HCT116 (cell line): ENCODE data around the gene SLC50A1. TPM values are rescaled to one million over a fixed set of nuclear protein-coding genes. Genes with fewer than 3 reads are reported as not detected.
"Not testable (repeated sequence)": the region's sequence is repeated elsewhere in the genome, so short reads cannot be mapped to it uniquely, and the experiment has no call there.

Experiments used
- ATAC-seq: fragments of 200-7000 bp; cut with Tn5 transposase; 2 replicates; pipeline ENCODE4 v1.9.1; 2020; ENCODE audit warnings: mild to moderate bottlenecking, moderate library complexity
- BruUV-seq: library from RNA; stranded (reverse); fragments of 400-500 nt; replicated peaks from 2 replicates; lab custom pipeline; 2021; lab: Mats Ljungman, UMichigan
- CTCF ChIA-PET: fragments of 300-600 bp; sonication (Branson Sonifier 250); formaldehyde crosslinking; loops from one replicate; lab custom pipeline; 2021; ENCODE audit warnings: antibody characterized with exemption; lab: Charles Lee
- POLR2A ChIA-PET: fragments of 300-600, 350-600 bp; sonication (Branson Sonifier 250); formaldehyde crosslinking; loops from one replicate; lab custom pipeline; 2021; ENCODE audit warnings: antibody characterized with exemption; lab: Charles Lee
- RAD21 ChIA-PET, 2 experiments: fragments of 300-600 bp; sonication (Branson Sonifier 250); formaldehyde crosslinking; loops; one replicate each; lab custom pipeline; 2023; ENCODE audit warnings: low total read pairs in 2 of 2; ENCODE audit not compliant: uncharacterized antibody in 2 of 2, unreplicated experiment in 2 of 2, low non-redundant PET in 1 of 2; lab: Charles Lee
- DNase-seq: peaks from one replicate; pipeline ENCODE4 v3.0.0-alpha.2; 2010; ENCODE audit warnings: low read depth, low spot score
- H2AFZ ChIP-seq: fragments of 200-600 bp; shearing (Covaris generic), sonication (generic); 2 replicates; pipeline ENCODE4 v1.6.1; 2017; ENCODE audit warnings: low read depth, mixed run types, mixed read lengths, antibody characterized with exemption, low read length; ENCODE audit not compliant: poor library complexity, severe bottlenecking
- H3K27ac ChIP-seq: 2 replicates; pipeline ENCODE4 v1.5.1; 2012; ENCODE audit warnings: low read depth, low read length
- H3K27me3 ChIP-seq: fragments of 200-600 bp; sonication (generic); 2 replicates; pipeline ENCODE4 v1.6.1; 2016; ENCODE audit warnings: mixed run types, low read length, mixed read lengths; ENCODE audit not compliant: insufficient read depth
- H3K36me3 ChIP-seq, 2 experiments: fragments of 200-500 bp in 1 of 2; fragments of 200-600 bp in 1 of 2; sonication (Bioruptor generic) in 1 of 2; sonication (generic) in 1 of 2; 2 replicates each; pipeline versions ENCODE4 v1.5.1 to v1.6.1; 2014 to 2016; ENCODE audit warnings: low read length in 2 of 2, inconsistent platforms in 1 of 2, mixed read lengths in 1 of 2, mixed run types in 1 of 2; ENCODE audit not compliant: insufficient read depth in 2 of 2, control insufficient read depth in 1 of 2
- H3K4me1 ChIP-seq, 2 experiments: fragments of 200-600 bp in 1 of 2; sonication (generic) in 1 of 2; 2 replicates each; pipeline versions ENCODE4 v1.5.1 to v1.6.1; 2012 to 2017; ENCODE audit warnings: low read length in 2 of 2, inconsistent platforms in 1 of 2, mild to moderate bottlenecking in 1 of 2, mixed read lengths in 1 of 2, mixed run types in 1 of 2, moderate library complexity in 1 of 2; ENCODE audit not compliant: insufficient read depth in 2 of 2, control insufficient read depth in 1 of 2
- H3K4me2 ChIP-seq: fragments of 200-600 bp; sonication (generic); 2 replicates; pipeline ENCODE4 v1.6.1; 2017; ENCODE audit warnings: mixed run types, low read length, mixed read lengths
- H3K4me3 ChIP-seq, 2 experiments: fragments of 200-600 bp in 1 of 2; sonication (generic) in 1 of 2; replicated peaks in 1 of 2; 2 replicates each; pipeline ENCODE4 v1.5.1; 2011 to 2016; ENCODE audit warnings: low read length in 2 of 2, control low read depth in 1 of 2, low read depth in 1 of 2, mild to moderate bottlenecking in 1 of 2, mixed read lengths in 1 of 2, mixed run types in 1 of 2
- H3K79me2 ChIP-seq: fragments of 200-600 bp; sonication (generic); 2 replicates; pipeline ENCODE4 v1.6.1; 2017; ENCODE audit warnings: mild to moderate bottlenecking, mixed run types, low read length, moderate library complexity, mixed read lengths; ENCODE audit not compliant: insufficient read depth
- H3K9ac ChIP-seq: fragments of 200-600 bp; sonication (generic); 2 replicates; pipeline ENCODE4 v1.6.1; 2016; ENCODE audit warnings: low read length, mixed read lengths
- H3K9me2 ChIP-seq: fragments of 200-600 bp; sonication (generic), shearing (Covaris generic); 2 replicates; pipeline ENCODE4 v1.6.1; 2017; ENCODE audit warnings: mixed run types, mild to moderate bottlenecking, moderate library complexity; ENCODE audit not compliant: insufficient read depth
- H3K9me3 ChIP-seq, 2 experiments: fragments of 200-500 bp in 1 of 2; fragments of 200-600 bp in 1 of 2; sonication (Bioruptor generic) in 1 of 2; sonication (generic) in 1 of 2; 2 replicates each; pipeline ENCODE4 v1.6.1; 2014 to 2017; ENCODE audit warnings: low read length in 2 of 2, mixed read lengths in 2 of 2, inconsistent platforms in 1 of 2, low read depth in 1 of 2, mild to moderate bottlenecking in 1 of 2, mixed run types in 1 of 2, moderate library complexity in 1 of 2; ENCODE audit not compliant: control insufficient read depth in 1 of 2, insufficient read depth in 1 of 2
- H4K20me1 ChIP-seq: fragments of 200-600 bp; sonication (generic), shearing (Covaris generic); 2 replicates; pipeline ENCODE4 v1.6.1; 2017; ENCODE audit warnings: mixed run types, mild to moderate bottlenecking, moderate library complexity; ENCODE audit not compliant: insufficient read depth
- EGR1 ChIP-seq: IDR thresholded peaks from 2 replicates; pipeline ENCODE4 v1.6.1; 2012; ENCODE audit warnings: low read depth
- SRF ChIP-seq: IDR thresholded peaks from 2 replicates; pipeline ENCODE4 v1.6.1; 2012; ENCODE audit warnings: low read depth
- intact Hi-C: fragments of 100-400 bp; cut with micrococcal nuclease; formaldehyde crosslinking; loops from 2 replicates; pipeline ENCODE4 v1.10.0; 2022
- total RNA-seq: library from RNA; stranded (reverse); gene quantifications from one replicate; pipeline ENCODE4 v1.2.1, GENCODE V29; 2021; ENCODE audit not compliant: unreplicated experiment
- TF ChIP-seq, protein P1 (sequence below), 3 experiments: fragments of 200-600 bp in 1 of 3; sonication (generic) in 1 of 3; IDR thresholded peaks in 2 of 3; conservative IDR thresholded peaks in 1 of 3; 2 replicates each; pipeline ENCODE4 v1.5.1; 2012 to 2017; ENCODE audit warnings: low read depth in 2 of 3, low read length in 2 of 3, antibody characterized with exemption in 1 of 3, borderline replicate concordance in 1 of 3, control low read depth in 1 of 3, mild to moderate bottlenecking in 1 of 3, mixed read lengths in 1 of 3, mixed run types in 1 of 3, moderate library complexity in 1 of 3; ENCODE audit not compliant: insufficient read depth in 1 of 3

SLC50A1 gene
- total RNA-seq, 1 experiment from 2014 or later: 49.9 TPM

DNA sequence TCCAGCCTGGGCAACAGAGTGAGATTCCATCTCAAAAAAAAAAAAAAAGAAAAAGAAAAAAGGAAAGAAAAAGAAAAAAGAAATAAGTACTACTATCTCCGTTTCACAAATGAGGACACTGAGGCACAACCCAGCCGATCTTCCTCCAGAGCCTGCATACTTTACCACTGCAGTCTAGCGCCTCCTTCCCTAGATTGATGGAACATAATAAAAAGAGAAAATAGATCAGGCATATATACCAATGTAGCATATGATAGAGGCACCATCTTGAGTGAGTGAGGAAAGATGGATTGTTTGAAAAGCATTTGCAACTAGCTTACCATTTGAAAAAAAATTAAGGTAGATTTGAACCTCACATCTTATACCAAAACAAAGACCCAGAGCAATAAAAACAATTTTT is 9.8 kb downstream of the SLC50A1 start:
- Histone ChIP-seq H3K27ac (no peak overlapping the region), H2AFZ (no peak overlapping the region), H3K4me1 (peaks cover 0 to 3% of the 10 kb centered on the region in 2 experiments; a peak in 2 of 4 replicates), H3K27me3 (no peaks in the 10 kb centered on the region), H3K4me3 (no peak overlapping the region), H4K20me1 (no peaks in the 10 kb centered on the region), H3K79me2 (no peaks in the 10 kb centered on the region), H3K9me3 (no peaks in the 10 kb centered on the region), H3K4me2 (no peak overlapping the region), H3K9me2 (no peaks in the 10 kb centered on the region)
- ATAC-seq: no peak
- ChIA-PET POLR2A (no interaction called here), RAD21 (no interaction called here)
- intact Hi-C loops: no loop called here
- BruUV-seq: no TSS peak
- TF ChIP-seq EGR1 (no peak), SRF (no peak)
- TF ChIP-seq, protein P1, sequence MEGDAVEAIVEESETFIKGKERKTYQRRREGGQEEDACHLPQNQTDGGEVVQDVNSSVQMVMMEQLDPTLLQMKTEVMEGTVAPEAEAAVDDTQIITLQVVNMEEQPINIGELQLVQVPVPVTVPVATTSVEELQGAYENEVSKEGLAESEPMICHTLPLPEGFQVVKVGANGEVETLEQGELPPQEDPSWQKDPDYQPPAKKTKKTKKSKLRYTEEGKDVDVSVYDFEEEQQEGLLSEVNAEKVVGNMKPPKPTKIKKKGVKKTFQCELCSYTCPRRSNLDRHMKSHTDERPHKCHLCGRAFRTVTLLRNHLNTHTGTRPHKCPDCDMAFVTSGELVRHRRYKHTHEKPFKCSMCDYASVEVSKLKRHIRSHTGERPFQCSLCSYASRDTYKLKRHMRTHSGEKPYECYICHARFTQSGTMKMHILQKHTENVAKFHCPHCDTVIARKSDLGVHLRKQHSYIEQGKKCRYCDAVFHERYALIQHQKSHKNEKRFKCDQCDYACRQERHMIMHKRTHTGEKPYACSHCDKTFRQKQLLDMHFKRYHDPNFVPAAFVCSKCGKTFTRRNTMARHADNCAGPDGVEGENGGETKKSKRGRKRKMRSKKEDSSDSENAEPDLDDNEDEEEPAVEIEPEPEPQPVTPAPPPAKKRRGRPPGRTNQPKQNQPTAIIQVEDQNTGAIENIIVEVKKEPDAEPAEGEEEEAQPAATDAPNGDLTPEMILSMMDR (IDR thresholded peaks at IDR 0.05 in 2 of 3, conservative IDR thresholded peaks at IDR 0.05 in 1 of 3; ENCODE audit: borderline replicate concordance in 1 of 3, insufficient read depth in 1 of 3, low read depth in 2 of 3, low read length in 2 of 3): peak in 1 of 3 experiments; percentile 17; a peak in 2 of 6 replicates
- TF ChIP-seq, all 23 proteins: peak for 1
- DNase-seq: no peak
- CTCF ChIA-PET: interaction anchor here (1.9 kb wide), 1 partner anchor 61 kb away, joined by 4 read pairs; no protein-coding TSS in a partner anchor
- Histone ChIP-seq H3K9ac (no peak overlapping the region), H3K36me3 (no peaks in the 10 kb centered on the region)

DNA sequence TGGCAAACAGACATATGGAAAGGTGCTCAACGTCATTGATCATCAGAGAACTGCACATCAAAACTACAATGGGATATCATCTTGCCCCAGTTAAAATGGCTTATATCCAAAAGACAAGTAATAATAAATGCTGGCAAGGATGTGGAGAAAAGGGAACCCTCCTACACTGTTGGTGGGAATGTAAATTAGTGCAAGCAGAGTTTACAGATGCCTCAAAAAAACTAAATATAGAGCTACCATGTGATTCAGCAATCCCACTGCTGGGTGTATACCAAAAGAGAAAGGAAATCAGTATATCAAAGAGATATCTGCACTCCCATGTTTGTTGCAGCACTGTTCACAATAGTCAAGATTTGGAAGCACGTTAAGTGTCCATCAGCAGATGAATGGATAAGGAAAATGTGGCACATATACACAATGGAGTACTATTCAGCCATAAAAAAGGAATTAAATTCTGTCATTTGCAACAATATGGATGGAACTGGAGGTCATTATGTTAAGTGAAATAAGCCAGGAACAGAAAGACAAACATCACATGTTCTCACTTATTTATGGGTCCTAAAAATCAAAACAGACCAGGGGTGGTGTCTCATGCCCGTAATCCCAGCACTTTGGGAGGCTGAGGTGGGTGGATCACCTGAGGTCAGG is 20.5 kb downstream of the SLC50A1 start:
- DNase-seq, H3K9me3 ChIP-seq, H3K4me2 ChIP-seq, ATAC-seq, H3K36me3 ChIP-seq, H3K9ac ChIP-seq, H3K79me2 ChIP-seq, H3K27me3 ChIP-seq, H3K27ac ChIP-seq, RAD21 ChIA-PET, H4K20me1 ChIP-seq, BruUV-seq, H2AFZ ChIP-seq, POLR2A ChIA-PET, intact Hi-C loops, H3K9me2 ChIP-seq, H3K4me1 ChIP-seq, H3K4me3 ChIP-seq: not testable (repeated sequence)
- CTCF ChIA-PET: interaction anchor here (1.6 kb wide), 1 partner anchor 11 kb away, joined by 4 read pairs; no protein-coding TSS in a partner anchor
